Stomach (tissue), 9 donors: ENCODE results near the gene PSD4. TPM values are rescaled to one million over a fixed set of nuclear protein-coding genes. Genes with fewer than 3 reads are reported as not detected.

Experiments used
- DNase-seq, 2 donors: peaks; one replicate each; pipeline versions ENCODE4 v3.0.0 to v3.0.0-alpha.2; 2013 to 2019
- H3K27ac ChIP-seq, 5 donors: fragments of 200-600 bp in 4 of 5; sonication (generic) in 4 of 5; one replicate each; pipeline ENCODE4 v1.5.1; 2013 to 2019; ENCODE audit warnings: mild to moderate bottlenecking in 1 of 5, moderate library complexity in 1 of 5
- H3K27me3 ChIP-seq, 3 donors: fragments of 200-600 bp; sonication (generic); one replicate each; pipeline ENCODE4 v1.5.1; 2017 to 2019; ENCODE audit warnings: mixed run types in 1 of 3
- H3K36me3 ChIP-seq, 4 donors: fragments of 200-600 bp; sonication (generic); 1 replicate in 3 of 4; 2 replicates in 1 of 4; pipeline ENCODE4 v1.5.1; 2016 to 2019
- H3K4me1 ChIP-seq, 4 donors: fragments of 200-600 bp; sonication (generic); one replicate each; pipeline ENCODE4 v1.5.1; 2016 to 2019
- H3K4me3 ChIP-seq, 4 donors: fragments of 200-600 bp; sonication (generic) in 3 of 4; one replicate each; pipeline ENCODE4 v1.5.1; 2016 to 2019; ENCODE audit warnings: mild to moderate bottlenecking in 1 of 4
- H3K9me3 ChIP-seq, 4 donors: fragments of 200-600 bp; sonication (generic); one replicate each; pipeline ENCODE4 v1.5.1; 2016 to 2019
- CTCF ChIP-seq, 7 experiments: fragments of 450-650 bp in 4 of 7; fragments of 200-600 bp in 3 of 7; sonication (generic) in 3 of 7; IDR thresholded peaks; one replicate each; pipeline ENCODE4 v1.5.1; 2016 to 2019; ENCODE audit warnings: antibody characterized with exemption in 7 of 7, control low read depth in 2 of 7, mild to moderate bottlenecking in 1 of 7
- EP300 ChIP-seq: sonication (generic); formaldehyde crosslinking; IDR thresholded peaks from one replicate; pipeline ENCODE4 v1.6.1; 2017; ENCODE audit warnings: antibody characterized with exemption
- POLR2A ChIP-seq, 4 donors: fragments of 450-650 bp; IDR thresholded peaks; one replicate each; pipeline ENCODE4 v1.6.1; 2016; ENCODE audit warnings: antibody characterized with exemption in 4 of 4, control low read depth in 2 of 4, mild to moderate bottlenecking in 1 of 4, moderate library complexity in 1 of 4
- POLR2AphosphoS5 ChIP-seq, 3 donors: sonication (generic); formaldehyde crosslinking; IDR thresholded peaks; one replicate each; pipeline ENCODE4 v1.6.1; 2016; ENCODE audit warnings: antibody characterized with exemption in 3 of 3
- WGBS, 5 donors: extraction: QIAGEN DNeasy Blood & Tissue Kit in 3 of 5; methylation state at CpG; one replicate each; pipeline versions ENCODE4 v1.1.5 to v1.1.7; 2013 to 2018; 5-methylcytosine and 5-hydroxymethylcytosine counted together
- intact Hi-C: fragments of 100-400 bp; cut with DNase I; formaldehyde crosslinking; loops from one replicate; pipeline ENCODE4 v1.15.1; 2023; ENCODE audit warnings: low total_unique reads
- polyA plus RNA-seq, 3 donors: library from polyadenylated mRNA; stranded (reverse); fragments of 200-250 nt; gene quantifications; one replicate each; pipeline ENCODE4 v1.2.3, GENCODE V29; 2013
- total RNA-seq, 5 donors: library from RNA; depleted of rRNA; stranded (reverse); fragments of >200 nt; gene quantifications; one replicate each; pipeline versions ENCODE4 v1.1.0 to v1.2.3, GENCODE V29; 2014 to 2016
- donor health status: healthy with polysubstance abuse.
- donor health status: Bipolar disorder and iron deficiency.
- donor health status: healthy.

PSD4 gene
- total and polyA plus RNA-seq, 8 donors = 19.9 to 146 (median 36.4) TPM

GRCh38 chr2:113167115-113167932 lies 6.4 kb upstream of the PSD4 start:
- peak overlapping the region; percentile 70 to 81 (median 74) for H3K27ac ChIP-seq
- DNase-seq = peak; percentile 79 to 91
- intact Hi-C loops = no loop called here
- TF ChIP-seq POLR2AphosphoS5 (IDR thresholded peaks at IDR 0.05) (peak in 1 of 3 donors; percentile 74), EP300 (no peak)
- H3K36me3 ChIP-seq = no peaks in the 10 kb centered on the region
- no peaks in the 10 kb centered on the region for H3K27me3 ChIP-seq
- WGBS, 5 donors = 26 to 51% (median 37%) methylated on average over 8 to 12 of the region's 12 CpGs
- no peak overlapping the region for H3K4me3 ChIP-seq
- H3K9me3 ChIP-seq = no peaks in the 10 kb centered on the region
- H3K4me1 ChIP-seq = peaks cover 24 to 36% (median 32%) of the 10 kb centered on the region in 4 donors

GRCh38 chr2:113167962-113168340 lies 5.8 kb upstream of the PSD4 start:
- DNase-seq = no peak
- H3K4me3 ChIP-seq = no peak overlapping the region
- intact Hi-C loops = no loop called here

GRCh38 chr2:113169002-113169530 lies 4.7 kb upstream of the PSD4 start:
- DNase-seq = peak in 1 of 2 donors; percentile 35
- Histone ChIP-seq H3K4me1 (peaks cover 25 to 45% (median 42%) of the 10 kb centered on the region in 4 donors), H3K27ac (peak overlapping the region in 1 of 5 donors; percentile 74), H3K27me3 (no peaks in the 10 kb centered on the region), H3K4me3 (no peak overlapping the region), H3K36me3 (no peaks in the 10 kb centered on the region), H3K9me3 (no peaks in the 10 kb centered on the region)
- WGBS, 5 donors = 87 to 92% (median 89%) methylated on average over 8 of the region's 8 CpGs
- TF ChIP-seq POLR2AphosphoS5 (IDR thresholded peaks at IDR 0.05) = no peak
- no peak for TF ChIP-seq EP300
- TF ChIP-seq CTCF (IDR thresholded peaks at IDR 0.05) = no peak
- no peak for TF ChIP-seq POLR2A (IDR thresholded peaks at IDR 0.05)
- intact Hi-C loops = no loop called here

More at GRCh38 chr2:113167962-113168340, 5.8 kb upstream of the PSD4 start:
- 77 to 88% (median 85%) methylated on average over 6 of the region's 6 CpGs for WGBS, 5 donors
- Histone ChIP-seq H3K4me1 (peaks cover 28 to 40% (median 38%) of the 10 kb centered on the region in 4 donors), H3K27me3 (no peaks in the 10 kb centered on the region), H3K27ac (peak overlapping the region; percentile 70 to 81 (median 74)), H3K9me3 (no peaks in the 10 kb centered on the region), H3K36me3 (no peaks in the 10 kb centered on the region)
- TF ChIP-seq POLR2A (IDR thresholded peaks at IDR 0.05) (no peak), POLR2AphosphoS5 (IDR thresholded peaks at IDR 0.05) (no peak), CTCF (IDR thresholded peaks at IDR 0.05) (no peak), EP300 (no peak)

- intact Hi-C loops = no loop called here
- H3K27me3 ChIP-seq = no peaks in the 10 kb centered on the region
- DNase-seq = no peak
- H3K27ac ChIP-seq = no peak overlapping the region
- no peaks in the 10 kb centered on the region for H3K36me3 ChIP-seq
- H3K4me3 ChIP-seq = no peak overlapping the region
- no peak for TF ChIP-seq POLR2AphosphoS5 (IDR thresholded peaks at IDR 0.05)
- TF ChIP-seq CTCF (IDR thresholded peaks at IDR 0.05) = no peak
- no peak for TF ChIP-seq POLR2A (IDR thresholded peaks at IDR 0.05)
- no peak for TF ChIP-seq EP300
- H3K9me3 ChIP-seq = no peaks in the 10 kb centered on the region
- WGBS, 5 donors = 89 to 98% (median 96%) methylated on average over 3 of the region's 3 CpGs
- peaks cover 23 to 41% (median 38%) of the 10 kb centered on the region in 4 donors for H3K4me1 ChIP-seq
These were observed 4.2 kb upstream of the PSD4 start for GRCh38 chr2:113169586-113169985.
